Activated CD4-positive, alpha-beta T cell treated with anti-CD3 and anti-CD28 coated beads, Interleukin-10, Interleukin-2, amounts not matched to agents 100 ng/mL and 50 ng/mL, durations not matched to agents 16 hours and 8 hours (primary cell): ENCODE data around the gene LSM3.
"Not testable (repeated sequence)": the region's sequence is repeated elsewhere in the genome, so short reads cannot be mapped to it uniquely, and the experiment has no call there.

Experiments
- DNase-seq: peaks from one replicate; pipeline ENCODE4 v3.0.0-alpha.2; 2020

The LSM3 gene

GRCh38 chr3:14223595-14223994, 45.0 kb downstream of the LSM3 start:
- no peak for DNase-seq

DNA sequence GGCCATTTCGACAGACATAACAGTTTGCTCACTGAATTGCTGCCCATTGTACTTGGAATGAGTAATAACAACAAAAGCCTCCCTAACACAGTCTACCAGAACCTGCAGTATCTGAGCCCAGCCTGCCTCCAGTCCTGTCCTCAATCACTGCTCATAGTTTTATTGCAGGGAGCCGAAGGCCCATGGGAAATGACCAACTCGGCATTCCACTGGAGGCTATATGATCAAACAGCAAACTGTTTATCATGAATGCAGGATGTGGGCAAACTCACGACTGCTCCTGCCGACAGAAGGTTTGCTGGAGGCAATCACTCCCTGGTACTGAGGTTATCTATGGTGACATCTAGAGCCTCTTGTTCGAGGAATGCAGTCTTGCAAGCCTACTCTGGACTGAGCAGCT, 46.3 kb downstream of the LSM3 start:
- DNase-seq = no peak

- no peak for DNase-seq
Observed at GRCh38 chr3:14225421-14225820, 46.8 kb downstream of the LSM3 start.

GRCh38 chr3:14226351-14226750, 47.7 kb downstream of the LSM3 start:
- DNase-seq = not testable (repeated sequence)

- DNase-seq = no peak
Observed at GRCh38 chr3:14227856-14228255, 49.2 kb downstream of the LSM3 start.

GRCh38 chr3:14228681-14229470, 50.3 kb downstream of the LSM3 start:
- no peak for DNase-seq

DNA sequence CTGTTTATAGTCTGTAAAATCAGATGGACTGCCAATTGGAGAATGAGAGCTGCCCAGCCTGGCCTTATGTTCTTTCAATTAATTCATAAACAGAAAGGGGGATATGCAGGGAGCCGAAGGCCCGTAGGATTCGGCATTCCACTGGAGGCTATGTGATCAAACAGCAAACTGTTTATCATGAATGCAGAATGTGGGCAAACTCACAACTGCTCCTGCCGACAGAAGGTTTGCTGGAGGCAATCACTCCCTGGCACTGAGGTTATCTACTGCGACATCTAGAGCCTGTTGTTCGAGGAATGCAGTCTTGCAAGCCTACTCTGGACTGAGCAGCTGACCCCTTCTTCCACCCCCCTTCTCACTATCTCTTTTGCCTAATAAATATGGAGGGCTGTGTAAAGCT, 51.1 kb downstream of the LSM3 start:
- DNase-seq = not testable (repeated sequence)

DNA sequence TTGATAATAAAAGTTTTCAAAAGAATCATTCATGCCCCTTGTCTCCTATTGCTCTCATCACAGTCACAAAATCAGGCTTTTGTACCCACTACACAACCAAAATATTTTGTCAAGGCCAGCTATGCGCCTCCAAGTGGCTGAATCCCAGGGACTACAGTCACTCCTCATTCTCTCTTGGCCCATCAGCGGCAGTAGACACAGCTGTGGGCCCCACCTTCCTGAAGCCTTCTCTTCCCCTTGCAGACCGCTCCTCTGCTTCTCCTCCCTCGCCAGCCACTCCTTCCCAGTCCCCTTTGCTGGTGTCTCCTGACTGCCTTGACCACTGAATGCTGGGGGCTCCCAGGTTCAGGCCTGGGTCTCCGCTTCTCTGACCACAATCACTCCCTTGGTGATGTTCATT, 52.1 kb downstream of the LSM3 start:
- DNase-seq = no peak

- no peak for DNase-seq
Observed at GRCh38 chr3:14231145-14231990, 52.8 kb downstream of the LSM3 start.

- no peak for DNase-seq
Observed at GRCh38 chr3:14231998-14232501, 53.4 kb downstream of the LSM3 start.

DNA sequence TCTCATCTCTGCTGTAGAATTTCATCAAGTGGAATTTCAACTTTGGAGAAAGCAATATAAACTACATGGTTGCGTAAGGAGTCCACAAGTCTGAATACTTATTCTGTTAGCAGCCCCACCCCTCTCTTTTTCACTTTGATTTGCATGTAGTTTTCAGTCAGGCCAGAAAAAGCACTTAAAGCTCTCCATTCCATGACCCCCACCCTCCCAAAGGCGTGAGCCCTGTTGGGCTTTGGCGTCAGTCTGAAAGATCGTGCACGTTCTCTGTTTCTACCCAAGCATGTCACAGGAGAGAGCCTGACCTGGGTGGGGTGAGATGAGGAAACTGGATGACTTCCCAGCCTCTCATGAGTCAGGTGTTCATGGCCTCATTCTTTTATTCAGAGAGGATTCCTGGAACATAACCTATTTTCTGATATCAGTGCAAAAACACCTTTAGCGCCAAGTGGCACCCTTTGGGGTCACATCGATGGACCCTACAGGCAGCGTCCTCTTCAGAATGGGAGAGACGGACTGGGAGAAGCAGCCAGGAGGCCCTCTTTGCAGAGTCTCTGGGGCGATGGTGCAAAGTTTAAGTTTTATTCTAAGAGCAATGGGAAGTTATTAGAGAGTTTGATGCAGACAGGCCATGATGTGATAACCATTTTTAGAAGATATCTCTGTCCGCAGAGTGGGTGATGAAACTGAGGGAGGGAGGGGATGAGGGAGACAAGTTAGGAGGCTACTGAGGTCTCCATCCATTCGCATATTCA, 55.8 kb downstream of the LSM3 start:
- DNase-seq = no peak

GRCh38 chr3:14235003-14235911, 56.6 kb downstream of the LSM3 start:
- DNase-seq = no peak

GRCh38 chr3:14235912-14236295, 57.3 kb downstream of the LSM3 start:
- no peak for DNase-seq

DNA sequence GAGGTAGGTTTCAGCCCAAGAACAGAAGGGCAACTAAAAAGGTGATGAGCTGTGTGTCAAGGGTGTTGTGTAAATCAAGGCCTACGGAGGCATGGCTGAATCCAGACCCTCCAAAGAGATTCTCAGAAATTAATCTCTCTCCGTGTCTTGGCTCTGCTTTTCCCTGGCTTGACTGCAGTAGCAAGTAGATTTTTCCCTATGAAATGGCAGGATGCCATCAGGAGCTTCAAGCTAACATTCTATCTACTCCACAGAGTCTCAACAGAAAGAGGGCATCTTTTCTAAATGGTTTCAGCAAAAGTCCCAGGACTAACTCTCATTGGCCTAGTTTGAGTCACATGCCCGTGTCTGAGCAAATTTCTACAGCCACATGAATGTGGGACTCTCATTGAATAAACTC, 58.3 kb downstream of the LSM3 start:
- no peak for DNase-seq

DNA sequence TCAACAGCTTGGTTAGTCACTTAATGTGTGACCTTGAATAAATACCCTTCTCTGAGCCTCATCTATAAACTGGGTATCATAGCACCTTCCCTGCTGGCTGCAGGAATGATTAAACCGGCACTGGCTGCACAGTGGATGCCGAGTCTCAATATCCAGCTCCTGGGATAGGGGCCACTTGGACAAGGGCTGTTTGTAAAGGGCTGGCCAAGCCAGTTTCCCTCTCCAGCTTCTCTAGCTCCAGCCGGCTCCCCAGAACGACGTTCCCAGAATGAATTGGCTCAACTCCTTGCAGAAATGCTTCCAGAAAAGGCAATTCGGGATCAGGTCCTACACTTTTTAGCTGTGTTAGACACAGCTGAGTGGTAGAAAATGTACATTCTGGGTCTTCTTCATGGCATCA, 58.8 kb downstream of the LSM3 start:
- DNase-seq = no peak

GRCh38 chr3:14238356-14238755, 59.7 kb downstream of the LSM3 start:
- DNase-seq = no peak

DNA sequence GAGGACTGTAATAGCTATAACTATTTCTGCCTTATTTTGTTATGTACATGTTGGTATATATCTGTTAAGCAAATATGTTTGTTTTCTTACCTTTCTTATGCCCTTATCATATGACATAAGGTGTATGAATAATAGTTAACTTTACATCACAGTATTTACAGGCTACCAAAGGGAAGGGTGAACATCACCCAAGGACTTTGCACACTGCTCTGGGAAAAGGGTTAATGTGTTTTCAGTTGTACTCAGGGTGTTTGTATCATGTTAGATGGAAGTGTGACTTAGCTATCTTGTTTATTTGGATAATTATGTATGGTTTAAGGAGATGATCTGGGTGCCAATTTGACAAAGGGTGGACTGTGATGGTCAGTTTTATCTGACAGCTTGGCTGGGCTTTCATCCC, 60.3 kb downstream of the LSM3 start:
- no peak for DNase-seq

DNA sequence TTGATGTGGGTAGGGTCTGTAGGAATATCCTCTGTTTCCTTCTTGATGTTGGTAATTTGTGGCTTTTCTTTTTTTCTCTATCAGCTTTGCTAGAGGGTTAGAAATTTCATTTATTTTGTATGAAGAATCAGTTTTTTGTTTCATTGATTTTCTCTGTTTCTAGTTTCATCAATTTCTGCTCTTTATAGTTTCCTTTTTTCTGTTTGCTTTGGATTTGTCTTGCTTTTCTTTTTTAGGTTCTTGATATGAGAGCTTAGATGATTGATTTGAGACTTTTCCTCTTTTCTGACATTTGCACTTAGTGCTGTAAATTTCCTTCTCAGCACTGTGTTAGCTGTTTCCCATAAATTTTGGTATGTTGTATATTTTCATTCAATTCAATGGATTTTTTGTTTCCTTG, 61.3 kb downstream of the LSM3 start:
- DNase-seq = no peak

GRCh38 chr3:14240366-14240765, 61.7 kb downstream of the LSM3 start:
- DNase-seq = no peak

GRCh38 chr3:14241716-14242115, 63.1 kb downstream of the LSM3 start:
- no peak for DNase-seq

DNA sequence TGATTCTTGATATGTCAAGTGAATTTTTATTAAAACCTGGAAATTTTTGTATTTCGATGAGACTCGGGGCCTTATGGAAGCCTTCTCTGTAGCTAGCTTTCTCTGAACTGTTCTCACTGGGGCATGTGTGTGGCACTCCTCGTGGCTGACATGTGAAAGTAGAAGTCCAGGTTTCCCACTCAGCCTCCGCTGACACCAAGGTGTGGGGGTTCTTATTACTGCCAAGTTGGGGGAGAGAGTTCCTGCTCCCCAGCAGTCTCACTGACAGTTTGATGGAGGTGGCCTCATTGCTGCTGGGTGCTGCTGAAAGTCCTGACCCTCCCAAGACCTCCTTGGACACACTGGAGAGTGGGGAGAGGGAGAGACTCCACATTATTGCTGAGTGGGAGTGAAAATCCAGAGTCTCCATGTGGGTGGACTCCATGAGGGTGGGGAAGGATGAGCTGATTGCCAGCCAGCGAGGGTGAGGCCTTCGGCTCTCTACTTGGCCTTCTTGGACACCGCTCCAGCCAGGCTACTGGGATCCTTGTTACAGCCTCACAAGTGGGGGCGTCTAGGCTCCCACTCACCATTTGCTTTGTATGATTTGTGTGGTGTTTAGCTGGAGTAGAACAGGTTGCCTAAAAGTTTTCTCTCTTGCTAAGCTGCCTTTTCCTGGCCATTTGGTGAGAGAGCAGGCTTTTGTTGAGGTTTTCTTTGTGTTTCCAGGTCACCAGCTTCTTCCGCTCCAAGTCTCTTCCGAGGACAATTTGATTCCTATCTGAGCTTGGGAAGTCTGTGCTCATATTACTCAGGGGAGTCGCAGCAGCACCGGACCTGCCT, 64.1 kb downstream of the LSM3 start:
- no peak for DNase-seq
